ENCODE data around the gene TANGO6. TPM values are rescaled to one million over a fixed set of nuclear protein-coding genes. Genes with fewer than 3 reads are reported as not detected.

Gene TANGO6
- total RNA-seq, 1 donor from 2014 or later: 12.8 TPM

DNA sequence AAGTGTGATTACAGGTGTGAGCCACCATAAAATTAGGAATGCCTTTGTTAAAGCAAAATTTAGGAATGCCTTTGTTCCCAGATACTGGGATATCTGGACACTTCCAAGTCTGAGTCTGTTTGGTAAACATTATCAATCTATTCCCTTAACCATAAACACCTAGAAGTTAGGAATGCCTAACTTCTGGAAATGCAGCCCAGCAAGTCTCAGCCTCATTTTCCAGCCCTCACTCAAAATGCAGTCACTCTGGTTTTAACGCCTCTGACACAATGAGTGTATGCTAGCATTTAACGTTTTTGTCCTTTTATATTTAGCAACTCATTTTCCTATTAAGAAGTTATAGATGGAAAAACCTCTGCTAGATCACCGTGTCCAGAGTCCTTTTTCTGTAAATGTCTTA lies 227.7 kb downstream of the TANGO6 start:
- H3K79me2 ChIP-seq (ENCODE audit: low read depth): no peaks in the 10 kb centered on the region
- Mint-ChIP-seq H3K36me3 (no peaks in the 10 kb centered on the region), H3K9me3 (no peaks in the 10 kb centered on the region), H3K4me3 (no peak overlapping the region), H3K27me3 (ENCODE audit: insufficient read depth, low read depth) (peaks cover 4% of the 10 kb centered on the region), H3K4me1 (peaks cover 25% of the 10 kb centered on the region), H3K27ac (no peak overlapping the region)
- H3K9ac ChIP-seq: no peak overlapping the region
- H3K9me3 ChIP-seq (ENCODE audit: low read depth): no peaks in the 10 kb centered on the region
- no peak overlapping the region for H3K4me3 ChIP-seq
- TF ChIP-seq EZH2 (IDR thresholded peaks at IDR 0.05) (no peak), EZH2phosphoT487 (IDR thresholded peaks at IDR 0.05) (no peak)
- TF ChIP-seq, protein P1, sequence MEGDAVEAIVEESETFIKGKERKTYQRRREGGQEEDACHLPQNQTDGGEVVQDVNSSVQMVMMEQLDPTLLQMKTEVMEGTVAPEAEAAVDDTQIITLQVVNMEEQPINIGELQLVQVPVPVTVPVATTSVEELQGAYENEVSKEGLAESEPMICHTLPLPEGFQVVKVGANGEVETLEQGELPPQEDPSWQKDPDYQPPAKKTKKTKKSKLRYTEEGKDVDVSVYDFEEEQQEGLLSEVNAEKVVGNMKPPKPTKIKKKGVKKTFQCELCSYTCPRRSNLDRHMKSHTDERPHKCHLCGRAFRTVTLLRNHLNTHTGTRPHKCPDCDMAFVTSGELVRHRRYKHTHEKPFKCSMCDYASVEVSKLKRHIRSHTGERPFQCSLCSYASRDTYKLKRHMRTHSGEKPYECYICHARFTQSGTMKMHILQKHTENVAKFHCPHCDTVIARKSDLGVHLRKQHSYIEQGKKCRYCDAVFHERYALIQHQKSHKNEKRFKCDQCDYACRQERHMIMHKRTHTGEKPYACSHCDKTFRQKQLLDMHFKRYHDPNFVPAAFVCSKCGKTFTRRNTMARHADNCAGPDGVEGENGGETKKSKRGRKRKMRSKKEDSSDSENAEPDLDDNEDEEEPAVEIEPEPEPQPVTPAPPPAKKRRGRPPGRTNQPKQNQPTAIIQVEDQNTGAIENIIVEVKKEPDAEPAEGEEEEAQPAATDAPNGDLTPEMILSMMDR (IDR thresholded peaks at IDR 0.05): no peak
- H3K36me3 ChIP-seq: no peaks in the 10 kb centered on the region
- no peak overlapping the region for H3K27ac ChIP-seq
- H3K4me1 ChIP-seq: peaks cover 31% of the 10 kb centered on the region
- peaks cover 9% of the 10 kb centered on the region for H4K20me1 ChIP-seq (ENCODE audit: low read depth)
- no peak overlapping the region for H2AFZ ChIP-seq (replicated peaks)
- H3K4me2 ChIP-seq: no peak overlapping the region
- no peak for DNase-seq (ENCODE audit: low spot score)
- peaks cover 32% of the 10 kb centered on the region for H3F3A ChIP-seq (ENCODE audit: low read depth)
- peaks cover 32% of the 10 kb centered on the region for H3K27me3 ChIP-seq

DNA sequence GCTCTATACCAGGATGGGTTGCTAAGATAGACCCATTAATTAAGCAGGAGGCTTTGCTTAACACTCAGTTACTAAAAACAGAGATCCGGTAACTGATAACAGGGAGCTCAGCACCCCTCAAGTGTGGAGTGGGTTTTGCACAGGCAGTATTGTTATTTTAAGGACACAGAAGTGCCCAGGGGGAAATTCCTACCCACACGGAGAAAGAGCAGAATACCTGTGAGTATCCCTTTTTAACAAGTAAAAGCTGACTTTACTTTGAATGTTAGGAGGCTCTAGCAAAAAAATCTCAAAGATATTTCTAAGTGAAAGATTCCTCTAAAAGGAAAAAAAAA lies 229.3 kb downstream of the TANGO6 start:
- DNase-seq (ENCODE audit: low spot score): no peak
- H3K4me1 Mint-ChIP-seq: peaks cover 33% of the 10 kb centered on the region
- H3K79me2 ChIP-seq (ENCODE audit: low read depth): no peaks in the 10 kb centered on the region
- no peaks in the 10 kb centered on the region for H3K36me3 Mint-ChIP-seq
- H2AFZ ChIP-seq (replicated peaks): no peak overlapping the region
- H3K27ac Mint-ChIP-seq: peak overlapping the region; percentile 72
- H4K20me1 ChIP-seq (ENCODE audit: low read depth): peaks cover 9% of the 10 kb centered on the region
- no peak for TF ChIP-seq EZH2 (IDR thresholded peaks at IDR 0.05)
- TF ChIP-seq EZH2phosphoT487 (IDR thresholded peaks at IDR 0.05): no peak
- TF ChIP-seq, protein P1 (IDR thresholded peaks at IDR 0.05): no peak
- no peak overlapping the region for H3K9ac ChIP-seq
- peaks cover 45% of the 10 kb centered on the region for H3F3A ChIP-seq (ENCODE audit: low read depth)
- no peaks in the 10 kb centered on the region for H3K9me3 ChIP-seq (ENCODE audit: low read depth)
- H3K9me3 Mint-ChIP-seq: no peaks in the 10 kb centered on the region
- H3K4me2 ChIP-seq: peak overlapping the region; percentile 25
- peaks cover 22% of the 10 kb centered on the region for H3K4me1 ChIP-seq
- H3K4me3 Mint-ChIP-seq: peak overlapping the region; percentile 24
- H3K27me3 Mint-ChIP-seq (ENCODE audit: insufficient read depth, low read depth): peaks cover 8% of the 10 kb centered on the region
- H3K36me3 ChIP-seq: no peaks in the 10 kb centered on the region
- no peak overlapping the region for H3K27ac ChIP-seq
- no peak overlapping the region for H3K4me3 ChIP-seq
- H3K27me3 ChIP-seq: peaks cover 32% of the 10 kb centered on the region

DNA sequence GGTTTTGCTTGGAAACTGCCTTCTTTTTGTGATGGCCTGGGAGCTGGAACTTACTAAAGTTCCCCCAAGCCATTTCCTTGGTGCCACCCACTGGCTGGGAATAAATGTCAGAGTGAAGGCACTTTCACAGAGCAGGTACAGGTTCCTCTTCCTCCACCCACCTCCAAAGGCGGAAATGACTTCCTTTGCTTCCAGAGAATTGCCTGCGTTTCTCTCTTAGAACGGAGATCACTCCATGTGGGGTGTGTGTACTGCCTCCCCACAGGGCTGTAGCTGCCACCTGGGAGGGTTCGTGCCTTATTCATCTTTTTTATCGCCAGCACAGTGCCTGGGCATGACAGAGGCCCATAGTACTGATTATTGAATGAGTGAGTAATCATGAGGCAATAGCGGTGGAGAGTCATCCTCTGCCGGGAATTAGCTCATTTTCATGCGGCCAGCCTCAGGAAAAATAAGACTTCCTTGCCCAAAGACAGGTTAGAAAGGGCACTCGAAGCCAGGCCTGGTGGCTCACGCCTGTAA lies 229.9 kb downstream of the TANGO6 start:
- Histone ChIP-seq H3K4me1 (peaks cover 28% of the 10 kb centered on the region), H3K9ac (no peak overlapping the region)
- H3K27ac Mint-ChIP-seq: no peak overlapping the region

More for the DNA sequence above, 229.9 kb downstream of the TANGO6 start:
- TF ChIP-seq, protein P1 (IDR thresholded peaks at IDR 0.05): no peak
- TF ChIP-seq EZH2 (IDR thresholded peaks at IDR 0.05) (no peak), EZH2phosphoT487 (IDR thresholded peaks at IDR 0.05) (no peak)
- peaks cover 32% of the 10 kb centered on the region for H3K27me3 ChIP-seq
- peaks cover 9% of the 10 kb centered on the region for H4K20me1 ChIP-seq (ENCODE audit: low read depth)
- H3K79me2 ChIP-seq (ENCODE audit: low read depth): no peaks in the 10 kb centered on the region
- no peaks in the 10 kb centered on the region for H3K36me3 Mint-ChIP-seq
- peaks cover 38% of the 10 kb centered on the region for H3K4me1 Mint-ChIP-seq
- no peaks in the 10 kb centered on the region for H3K9me3 ChIP-seq (ENCODE audit: low read depth)
- no peak overlapping the region for H3K27ac ChIP-seq
- H2AFZ ChIP-seq (replicated peaks): no peak overlapping the region
- H3F3A ChIP-seq (ENCODE audit: low read depth): peaks cover 49% of the 10 kb centered on the region
- peaks cover 8% of the 10 kb centered on the region for H3K27me3 Mint-ChIP-seq (ENCODE audit: insufficient read depth, low read depth)
- no peak overlapping the region for H3K4me3 Mint-ChIP-seq
- H3K4me3 ChIP-seq: no peak overlapping the region
- H3K36me3 ChIP-seq: no peaks in the 10 kb centered on the region
- H3K4me2 ChIP-seq: peak overlapping the region; percentile 25
- no peaks in the 10 kb centered on the region for H3K9me3 Mint-ChIP-seq
- DNase-seq (ENCODE audit: low spot score): no peak
